Suppressor macrophage treated with lipopolysaccharide for 1 hour (primary cell): ENCODE measurements around the gene SNX22.

Source experiments
- DNase-seq, 3 donors: peaks; one replicate each; pipeline ENCODE4 v3.0.0-alpha.2; 2020 to 2022

The SNX22 gene

GRCh38 chr15:64157599-64158125 lies 6.1 kb downstream of the SNX22 start:
- DNase-seq, result no peak

- DNase-seq, result no peak
Measured at GRCh38 chr15:64158363-64159134, 7.0 kb downstream of the SNX22 start.

- DNase-seq, result no peak
Measured at GRCh38 chr15:64161688-64162477, 10.4 kb downstream of the SNX22 start.

GRCh38 chr15:64162478-64162868 lies 10.9 kb downstream of the SNX22 start:
- DNase-seq, result no peak

- peak; percentile 99 for DNase-seq
Measured at GRCh38 chr15:64162869-64163658, 11.5 kb downstream of the SNX22 start, which contains the start of gene PPIB. PPIB (minus strand) TSS chr15:64163022; CDS start chr15:64162986, 36 bp downstream.

- peak; percentile 27 to 52 (median 31) for DNase-seq
Measured at GRCh38 chr15:64163659-64164362, 12.3 kb downstream of the SNX22 start.

GRCh38 chr15:64164436-64164835 lies 12.9 kb downstream of the SNX22 start:
- DNase-seq, result no peak

- no peak for DNase-seq
Measured at GRCh38 chr15:64166102-64166890, 14.8 kb downstream of the SNX22 start.

GRCh38 chr15:64180235-64180824 lies 28.8 kb downstream of the SNX22 start:
- no peak for DNase-seq

GRCh38 chr15:64182859-64183370 lies 31.4 kb downstream of the SNX22 start:
- peak; percentile 33 to 50 (median 44) for DNase-seq

- no peak for DNase-seq
Measured at GRCh38 chr15:64185146-64185911, 33.8 kb downstream of the SNX22 start.

GRCh38 chr15:64187396-64188191 lies 36.1 kb downstream of the SNX22 start:
- no peak for DNase-seq

GRCh38 chr15:64191971-64192830 lies 40.7 kb downstream of the SNX22 start:
- DNase-seq, result no peak

- DNase-seq, result no peak
Measured at GRCh38 chr15:64193971-64194370, 42.4 kb downstream of the SNX22 start.

GRCh38 chr15:64197425-64197824 lies 45.9 kb downstream of the SNX22 start:
- no peak for DNase-seq

- no peak for DNase-seq
Measured at GRCh38 chr15:64205202-64205601, 53.7 kb downstream of the SNX22 start.
